OCI-LY3 (cell line): ENCODE measurements around the gene TM9SF4.

Experiments
- H2AFZ ChIP-seq: fragments of 200-600, 300-600 bp; shearing (Covaris generic); 2 replicates; pipeline ENCODE4 v1.6.0; 2014; ENCODE audit warnings: antibody characterized with exemption, low read depth, low read length
- H3K27ac ChIP-seq: fragments of 200-600, 300-600 bp; sonication (generic); 2 replicates; pipeline ENCODE4 v1.5.1; 2014; ENCODE audit warnings: mild to moderate bottlenecking, low read length, moderate library complexity, mixed read lengths
- H3K27me3 ChIP-seq: fragments of 200-600, 300-600 bp; sonication (generic); 2 replicates; pipeline ENCODE4 v1.6.1; 2014; ENCODE audit warnings: low read depth, low read length, mixed read lengths
- H3K36me3 ChIP-seq: fragments of 200-600, 300-600 bp; sonication (generic); replicated peaks from 2 replicates; pipeline ENCODE3; 2014; ENCODE audit warnings: low read depth, low read length, mixed read lengths
- H3K4me1 ChIP-seq: fragments of 300-600, 200-600 bp; sonication (generic); 2 replicates; pipeline ENCODE4 v1.6.1; 2014; ENCODE audit warnings: low read length, mixed read lengths
- H3K4me2 ChIP-seq: fragments of 200-600, 300-600 bp; sonication (generic); 2 replicates; pipeline ENCODE4 v1.6.1; 2014; ENCODE audit warnings: low read length, mixed read lengths
- H3K4me3 ChIP-seq: fragments of 300-600, 200-600 bp; sonication (generic); 2 replicates; pipeline ENCODE4 v1.5.1; 2014; ENCODE audit warnings: antibody characterized with exemption, mild to moderate bottlenecking, low read length, moderate library complexity
- H3K79me2 ChIP-seq: fragments of 300-600, 200-600 bp; shearing (Covaris generic); 2 replicates; pipeline ENCODE4 v1.6.1; 2014; ENCODE audit warnings: mild to moderate bottlenecking, low read length, mixed read lengths
- H3K9ac ChIP-seq: fragments of 300-600, 200-600 bp; shearing (Covaris generic); 2 replicates; pipeline ENCODE4 v1.6.0; 2014; ENCODE audit warnings: mild to moderate bottlenecking, low read length, moderate library complexity
- H3K9me3 ChIP-seq: fragments of 200-600, 300-600 bp; shearing (Covaris generic); 2 replicates; pipeline ENCODE4 v1.6.1; 2014; ENCODE audit warnings: low read length, mixed read lengths; ENCODE audit not compliant: insufficient read depth
- H4K20me1 ChIP-seq: fragments of 200-600, 300-600 bp; sonication (generic); 2 replicates; pipeline ENCODE4 v1.6.1; 2016; ENCODE audit warnings: low read length, mixed read lengths; ENCODE audit not compliant: insufficient read depth
- CTCF ChIP-seq: fragments of 200-600, 300-600 bp; sonication (generic); IDR thresholded peaks from 2 replicates; pipeline ENCODE4 v1.5.1; 2014; ENCODE audit warnings: antibody characterized with exemption, low read length, low read depth
- EZH2phosphoT487 ChIP-seq: fragments of 200-600 bp; shearing (Covaris generic); IDR thresholded peaks from 2 replicates; pipeline ENCODE4 v1.6.1; 2018; ENCODE audit warnings: antibody characterized with exemption, mixed run types, low read depth

The TM9SF4 gene

GRCh38 chr20:32123088-32123487 is 13.6 kb downstream of the TM9SF4 start:
- H3K27ac ChIP-seq, result no peak overlapping the region
- H3K4me1 ChIP-seq, result no peaks in the 10 kb centered on the region
- TF ChIP-seq CTCF (no peak), EZH2phosphoT487 (no peak)
- H4K20me1 ChIP-seq, result peaks cover 23% of the 10 kb centered on the region
- peaks cover 32% of the 10 kb centered on the region for H3K36me3 ChIP-seq
- H2AFZ ChIP-seq, result no peak overlapping the region
- no peak overlapping the region for H3K4me3 ChIP-seq
- no peak overlapping the region for H3K4me2 ChIP-seq
- H3K79me2 ChIP-seq, result peaks cover 60% of the 10 kb centered on the region
- no peaks in the 10 kb centered on the region for H3K27me3 ChIP-seq
- H3K9ac ChIP-seq, result no peak overlapping the region
- no peaks in the 10 kb centered on the region for H3K9me3 ChIP-seq

GRCh38 chr20:32124916-32125454 is 15.5 kb downstream of the TM9SF4 start:
- no peaks in the 10 kb centered on the region for H3K9me3 ChIP-seq
- H3K27ac ChIP-seq, result no peak overlapping the region
- no peak overlapping the region for H2AFZ ChIP-seq
- peaks cover 36% of the 10 kb centered on the region for H4K20me1 ChIP-seq
- H3K36me3 ChIP-seq, result peaks cover 28% of the 10 kb centered on the region
- no peaks in the 10 kb centered on the region for H3K27me3 ChIP-seq
- H3K4me1 ChIP-seq, result no peaks in the 10 kb centered on the region
- peaks cover 58% of the 10 kb centered on the region for H3K79me2 ChIP-seq
- no peak for TF ChIP-seq CTCF
- no peak for TF ChIP-seq EZH2phosphoT487
- H3K9ac ChIP-seq, result no peak overlapping the region
- no peak overlapping the region for H3K4me2 ChIP-seq
- no peak overlapping the region for H3K4me3 ChIP-seq

- Histone ChIP-seq H3K27me3 (no peaks in the 10 kb centered on the region), H3K4me1 (no peaks in the 10 kb centered on the region), H3K9ac (no peak overlapping the region), H2AFZ (no peak overlapping the region), H3K4me3 (no peak overlapping the region), H3K79me2 (peaks cover 58% of the 10 kb centered on the region), H3K9me3 (no peaks in the 10 kb centered on the region), H4K20me1 (peaks cover 41% of the 10 kb centered on the region), H3K4me2 (no peak overlapping the region), H3K36me3 (peaks cover 29% of the 10 kb centered on the region), H3K27ac (no peak overlapping the region)
- TF ChIP-seq EZH2phosphoT487 (no peak), CTCF (no peak)
Observed at GRCh38 chr20:32125506-32125905, 16.0 kb downstream of the TM9SF4 start.

- Histone ChIP-seq H3K9ac (no peak overlapping the region), H3K4me1 (no peaks in the 10 kb centered on the region), H2AFZ (no peak overlapping the region), H3K9me3 (no peaks in the 10 kb centered on the region), H3K4me2 (no peak overlapping the region), H3K36me3 (peaks cover 32% of the 10 kb centered on the region), H3K27ac (no peak overlapping the region), H3K27me3 (no peaks in the 10 kb centered on the region), H3K79me2 (peaks cover 65% of the 10 kb centered on the region), H4K20me1 (peaks cover 54% of the 10 kb centered on the region), H3K4me3 (no peak overlapping the region)
- TF ChIP-seq CTCF (no peak), EZH2phosphoT487 (no peak)
Observed at GRCh38 chr20:32126919-32127318, 17.4 kb downstream of the TM9SF4 start.
